Measurements from ENCODE around the gene PPP1R3C.

The PPP1R3C gene

DNA sequence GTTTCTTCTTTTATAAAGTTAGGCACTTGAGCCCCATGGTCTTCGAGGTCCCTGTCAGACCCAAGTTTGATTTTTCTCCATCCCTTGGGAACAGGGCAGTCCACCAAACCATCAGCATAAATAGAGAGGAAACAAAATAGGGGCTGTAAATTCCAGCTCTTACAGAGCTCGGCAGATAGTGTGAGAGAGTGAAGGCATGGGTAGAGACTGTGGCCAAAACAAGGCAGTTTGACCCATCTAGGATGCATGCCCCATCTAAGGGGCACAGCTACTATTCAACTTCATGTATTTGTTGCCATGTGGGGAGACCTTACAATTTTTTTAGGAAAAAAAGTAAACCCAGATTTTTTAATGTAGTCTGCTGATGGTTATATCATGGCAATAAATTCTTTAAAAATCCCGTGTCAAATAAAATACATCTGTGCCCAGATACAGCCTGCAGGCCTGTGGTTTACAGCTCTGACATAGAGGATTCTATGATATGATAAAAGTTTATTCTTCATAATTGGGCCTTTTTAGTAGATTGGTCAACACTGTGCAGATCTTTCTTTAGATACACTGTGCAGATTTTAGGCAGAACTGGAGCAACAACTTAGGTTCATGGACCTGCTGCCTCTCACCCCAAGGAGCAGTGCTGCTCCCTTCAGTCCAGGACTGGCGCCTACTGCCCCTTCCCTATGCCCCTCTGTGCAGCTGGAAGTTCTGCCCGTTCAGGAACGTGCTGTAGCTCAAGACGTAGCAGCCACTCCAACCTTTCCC lies 5.3 kb downstream of the PPP1R3C start:
- Histone ChIP-seq H2BK120ac (ENCODE audit: low read depth, low read length) (no peak overlapping the region), H2AK5ac (ENCODE audit: low read length) (no peak overlapping the region), H3K79me1 (ENCODE audit: low read length) (no peaks in the 10 kb centered on the region), H4K8ac (ENCODE audit: low read depth, low read length) (no peak overlapping the region), H4K5ac (ENCODE audit: low read length) (no peak overlapping the region), H3K18ac (ENCODE audit: low read length) (no peak overlapping the region), H2BK15ac (replicated peaks; ENCODE audit: low read depth) (no peak overlapping the region), H2BK5ac (ENCODE audit: low read length) (no peak overlapping the region), H3K27ac (ENCODE audit: low read depth, low read length) (no peak overlapping the region), H3K4ac (ENCODE audit: low read depth, low read length) (no peak overlapping the region), H3K36me3 (ENCODE audit: control insufficient read depth, insufficient read depth, low read length) (no peaks in the 10 kb centered on the region), H3K27me3 (ENCODE audit: insufficient read depth, low read length, poor library complexity) (no peaks in the 10 kb centered on the region), H3K4me3 (ENCODE audit: low read length) (no peak overlapping the region), H3K56ac (ENCODE audit: low read length) (no peak overlapping the region), H3K9ac (ENCODE audit: low read length) (no peak overlapping the region), H3K4me1 (ENCODE audit: control insufficient read depth, low read depth, low read length) (no peaks in the 10 kb centered on the region), H3K4me2 (ENCODE audit: low read length) (no peak overlapping the region), H3K23ac (ENCODE audit: low read length) (no peak overlapping the region), H3K79me2 (ENCODE audit: control insufficient read depth, insufficient read depth, low read length) (no peaks in the 10 kb centered on the region)
- WGBS (ENCODE audit: extremely low coverage, insufficient coverage, low lambda C conversion rate): no CpG with 5 or more reads among the region's 7 CpGs
- DNase-seq: no peak

DNA sequence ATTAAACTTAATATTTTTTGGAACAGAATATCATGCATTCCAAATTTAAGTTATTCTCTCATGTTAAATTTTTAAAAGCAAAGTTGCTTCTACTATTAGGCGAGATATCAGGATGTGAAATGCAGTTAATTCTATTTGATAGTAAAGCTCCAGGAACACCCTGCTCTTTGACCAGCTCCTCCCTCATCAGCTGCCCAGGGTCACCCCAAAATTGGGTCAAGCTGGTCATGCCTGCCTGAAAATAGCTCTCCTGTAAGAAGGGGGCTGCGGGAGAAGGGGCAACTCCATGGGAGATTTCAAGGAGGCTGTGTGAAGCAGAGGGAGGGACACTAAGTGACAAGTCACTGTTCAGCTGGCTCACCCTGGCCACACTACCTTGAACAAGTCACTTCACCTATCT lies 5.9 kb downstream of the PPP1R3C start:
- no peak for DNase-seq
- Histone ChIP-seq H3K4me1 (ENCODE audit: control insufficient read depth, low read depth, low read length) (no peaks in the 10 kb centered on the region), H4K8ac (ENCODE audit: low read depth, low read length) (no peak overlapping the region), H3K56ac (ENCODE audit: low read length) (no peak overlapping the region), H3K27ac (ENCODE audit: low read depth, low read length) (no peak overlapping the region), H3K4me3 (ENCODE audit: low read length) (no peak overlapping the region), H3K18ac (ENCODE audit: low read length) (no peak overlapping the region), H2BK5ac (ENCODE audit: low read length) (no peak overlapping the region), H3K4ac (ENCODE audit: low read depth, low read length) (no peak overlapping the region), H3K79me1 (ENCODE audit: low read length) (no peaks in the 10 kb centered on the region), H3K9ac (ENCODE audit: low read length) (no peak overlapping the region), H3K23ac (ENCODE audit: low read length) (no peak overlapping the region), H4K5ac (ENCODE audit: low read length) (no peak overlapping the region), H2BK120ac (ENCODE audit: low read depth, low read length) (no peak overlapping the region), H3K79me2 (ENCODE audit: control insufficient read depth, insufficient read depth, low read length) (no peaks in the 10 kb centered on the region), H3K36me3 (ENCODE audit: control insufficient read depth, insufficient read depth, low read length) (no peaks in the 10 kb centered on the region), H3K27me3 (ENCODE audit: insufficient read depth, low read length, poor library complexity) (no peaks in the 10 kb centered on the region), H2BK15ac (replicated peaks; ENCODE audit: low read depth) (no peak overlapping the region), H3K4me2 (ENCODE audit: low read length) (no peak overlapping the region), H2AK5ac (ENCODE audit: low read length) (no peak overlapping the region)
- no CpG with 5 or more reads among the region's 2 CpGs for WGBS (ENCODE audit: extremely low coverage, insufficient coverage, low lambda C conversion rate)

DNA sequence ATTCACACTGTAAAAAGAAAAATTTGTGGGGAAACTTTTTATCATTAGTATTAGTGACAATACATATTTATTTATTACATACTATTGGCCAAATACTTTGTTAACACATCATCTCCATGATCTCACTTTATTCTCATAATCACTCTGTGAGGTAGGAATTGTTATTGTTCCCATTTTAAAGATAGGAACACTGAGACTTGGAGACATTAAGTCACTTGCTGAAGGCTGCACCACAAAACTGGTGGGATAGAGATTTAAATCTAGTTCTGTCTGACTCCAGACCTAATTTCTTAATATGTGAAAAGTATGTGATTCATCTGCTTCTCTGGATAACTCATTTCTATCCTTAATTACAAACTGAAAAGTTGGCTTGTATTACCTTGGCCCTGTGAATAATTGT lies 8.2 kb downstream of the PPP1R3C start:
- Histone ChIP-seq H3K4ac (ENCODE audit: low read depth, low read length) (no peak overlapping the region), H3K56ac (ENCODE audit: low read length) (no peak overlapping the region), H3K36me3 (ENCODE audit: control insufficient read depth, insufficient read depth, low read length) (no peaks in the 10 kb centered on the region), H3K18ac (ENCODE audit: low read length) (no peak overlapping the region), H4K5ac (ENCODE audit: low read length) (no peak overlapping the region), H2AK5ac (ENCODE audit: low read length) (no peak overlapping the region), H3K23ac (ENCODE audit: low read length) (no peak overlapping the region), H2BK5ac (ENCODE audit: low read length) (no peak overlapping the region), H3K27me3 (ENCODE audit: insufficient read depth, low read length, poor library complexity) (no peaks in the 10 kb centered on the region), H3K4me2 (ENCODE audit: low read length) (no peak overlapping the region), H3K79me1 (ENCODE audit: low read length) (no peaks in the 10 kb centered on the region), H3K4me1 (ENCODE audit: control insufficient read depth, low read depth, low read length) (no peaks in the 10 kb centered on the region), H3K79me2 (ENCODE audit: control insufficient read depth, insufficient read depth, low read length) (no peaks in the 10 kb centered on the region), H3K4me3 (ENCODE audit: low read length) (no peak overlapping the region), H2BK120ac (ENCODE audit: low read depth, low read length) (no peak overlapping the region), H3K27ac (ENCODE audit: low read depth, low read length) (no peak overlapping the region), H4K8ac (ENCODE audit: low read depth, low read length) (no peak overlapping the region), H3K9ac (ENCODE audit: low read length) (no peak overlapping the region), H2BK15ac (replicated peaks; ENCODE audit: low read depth) (no peak overlapping the region)
- DNase-seq: no peak

DNA sequence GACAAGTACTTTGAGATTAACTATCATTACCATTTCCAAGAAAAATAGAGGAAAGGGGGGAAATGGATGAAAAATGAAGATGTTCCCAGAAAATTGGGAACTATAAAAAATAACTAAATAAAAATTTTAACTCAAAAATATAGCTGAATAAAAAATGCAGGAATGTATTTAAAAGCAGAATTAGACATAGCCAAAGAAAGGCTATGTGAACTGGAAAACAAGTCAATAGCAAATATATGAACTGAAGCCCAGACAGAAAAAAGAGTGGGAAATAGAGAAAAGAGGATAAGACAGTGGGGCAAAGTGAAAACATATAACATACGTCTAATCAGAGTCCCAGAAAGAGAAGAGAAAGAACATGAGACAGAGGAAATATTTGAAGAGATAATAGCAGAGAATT lies 10.3 kb downstream of the PPP1R3C start:
- no peaks in the 10 kb centered on the region for H3K27me3 ChIP-seq (ENCODE audit: insufficient read depth, low read length, poor library complexity)

DNA sequence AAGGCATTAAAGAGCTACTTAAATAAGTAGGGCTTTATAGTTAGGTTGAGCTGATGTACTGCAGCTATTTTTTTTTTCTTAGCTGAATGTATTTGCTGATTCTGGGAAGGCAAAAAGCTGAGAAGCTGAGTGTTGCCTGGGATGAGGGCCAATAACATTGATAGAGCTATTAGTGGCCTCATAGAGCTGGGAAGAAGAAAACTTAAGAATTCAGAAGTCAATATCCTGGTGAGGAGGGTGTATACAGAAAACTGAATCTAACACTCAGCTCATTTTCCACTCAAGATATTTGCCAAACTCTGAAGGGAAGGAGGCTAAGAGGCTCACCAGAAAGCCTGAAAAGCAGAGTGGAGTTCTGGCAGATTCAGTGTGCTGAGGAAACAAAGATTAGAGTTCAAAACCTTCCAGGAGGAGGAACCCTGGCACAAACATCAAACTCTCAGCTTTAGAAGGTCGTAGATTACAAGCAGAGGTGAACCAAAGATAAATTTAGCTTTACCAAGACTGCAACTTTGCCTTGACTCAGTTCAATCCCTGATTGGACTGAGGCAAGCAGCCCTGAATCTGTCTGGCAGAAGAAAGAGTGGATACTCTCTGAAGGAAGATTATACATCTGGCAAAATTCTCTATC lies 11.3 kb downstream of the PPP1R3C start:
- Histone ChIP-seq H3K4me3 (ENCODE audit: low read length) (no peak overlapping the region), H2AK5ac (ENCODE audit: low read length) (no peak overlapping the region), H3K4me1 (ENCODE audit: control insufficient read depth, low read depth, low read length) (no peaks in the 10 kb centered on the region), H4K8ac (ENCODE audit: low read depth, low read length) (no peak overlapping the region), H3K27me3 (ENCODE audit: insufficient read depth, low read length, poor library complexity) (no peaks in the 10 kb centered on the region), H3K36me3 (ENCODE audit: control insufficient read depth, insufficient read depth, low read length) (no peaks in the 10 kb centered on the region), H3K23ac (ENCODE audit: low read length) (no peak overlapping the region), H3K4me2 (ENCODE audit: low read length) (no peak overlapping the region), H3K4ac (ENCODE audit: low read depth, low read length) (no peak overlapping the region), H3K79me1 (ENCODE audit: low read length) (no peaks in the 10 kb centered on the region), H2BK120ac (ENCODE audit: low read depth, low read length) (no peak overlapping the region), H2BK5ac (ENCODE audit: low read length) (no peak overlapping the region), H2BK15ac (replicated peaks; ENCODE audit: low read depth) (no peak overlapping the region), H3K56ac (ENCODE audit: low read length) (no peak overlapping the region), H3K18ac (ENCODE audit: low read length) (no peak overlapping the region), H4K5ac (ENCODE audit: low read length) (no peak overlapping the region), H3K27ac (ENCODE audit: low read depth, low read length) (no peak overlapping the region), H3K9ac (ENCODE audit: low read length) (no peak overlapping the region), H3K79me2 (ENCODE audit: control insufficient read depth, insufficient read depth, low read length) (no peaks in the 10 kb centered on the region)
- DNase-seq: no peak
- no CpG with 5 or more reads among the region's 1 CpG for WGBS (ENCODE audit: extremely low coverage, insufficient coverage, low lambda C conversion rate)

More for the DNA sequence above, 10.3 kb downstream of the PPP1R3C start:
- H3K79me2 ChIP-seq (ENCODE audit: control insufficient read depth, insufficient read depth, low read length): no peaks in the 10 kb centered on the region
- no peak overlapping the region for H3K27ac ChIP-seq (ENCODE audit: low read depth, low read length)
- no peak overlapping the region for H3K23ac ChIP-seq (ENCODE audit: low read length)
- no peak overlapping the region for H2AK5ac ChIP-seq (ENCODE audit: low read length)
- H2BK15ac ChIP-seq (replicated peaks; ENCODE audit: low read depth): no peak overlapping the region
- H3K4me1 ChIP-seq (ENCODE audit: control insufficient read depth, low read depth, low read length): no peaks in the 10 kb centered on the region
- no peaks in the 10 kb centered on the region for H3K79me1 ChIP-seq (ENCODE audit: low read length)
- no peaks in the 10 kb centered on the region for H3K36me3 ChIP-seq (ENCODE audit: control insufficient read depth, insufficient read depth, low read length)
- no peak overlapping the region for H4K8ac ChIP-seq (ENCODE audit: low read depth, low read length)
- H3K9ac ChIP-seq (ENCODE audit: low read length): no peak overlapping the region
- no peak overlapping the region for H3K56ac ChIP-seq (ENCODE audit: low read length)
- H2BK120ac ChIP-seq (ENCODE audit: low read depth, low read length): no peak overlapping the region
- no peak overlapping the region for H3K4ac ChIP-seq (ENCODE audit: low read depth, low read length)
- H4K5ac ChIP-seq (ENCODE audit: low read length): no peak overlapping the region
- DNase-seq: no peak
- WGBS (ENCODE audit: extremely low coverage, insufficient coverage, low lambda C conversion rate): no CpG with 5 or more reads among the region's 1 CpG
- H3K4me2 ChIP-seq (ENCODE audit: low read length): no peak overlapping the region
- no peak overlapping the region for H3K4me3 ChIP-seq (ENCODE audit: low read length)
- no peak overlapping the region for H2BK5ac ChIP-seq (ENCODE audit: low read length)
- H3K18ac ChIP-seq (ENCODE audit: low read length): no peak overlapping the region

Measured in mesendoderm (in vitro differentiated cells).